Measurements from ENCODE around the gene HMCN1.

The HMCN1 gene

GRCh38 chr1:185972096-185972850, 238.1 kb downstream of the HMCN1 start:
- DNase-seq, result no peak

DNA sequence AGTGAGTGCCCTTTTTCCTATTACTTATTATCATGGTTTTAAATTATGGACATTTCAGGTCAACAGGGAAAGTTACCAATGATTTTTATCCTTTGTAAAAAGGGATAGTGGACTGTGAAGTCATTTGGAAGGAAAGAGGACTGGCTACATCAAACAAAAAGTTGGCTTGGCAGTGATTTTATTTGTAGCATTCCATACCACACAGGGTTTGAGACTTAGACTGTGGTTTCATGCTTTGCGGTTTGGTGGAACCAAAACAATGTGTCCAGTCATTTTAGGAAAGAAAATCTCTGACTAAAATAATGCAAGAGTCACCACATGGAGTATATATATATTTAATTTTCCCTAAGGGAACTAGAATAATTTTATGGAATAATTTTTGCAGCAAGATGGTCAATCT, 239.5 kb downstream of the HMCN1 start:
- no peak for DNase-seq

GRCh38 chr1:185974367-185975170, 240.4 kb downstream of the HMCN1 start:
- no peak for DNase-seq

GRCh38 chr1:185980891-185981290, 246.7 kb downstream of the HMCN1 start:
- no peak for DNase-seq

- no peak for DNase-seq
Measured at GRCh38 chr1:185984113-185984836, 250.1 kb downstream of the HMCN1 start.

DNA sequence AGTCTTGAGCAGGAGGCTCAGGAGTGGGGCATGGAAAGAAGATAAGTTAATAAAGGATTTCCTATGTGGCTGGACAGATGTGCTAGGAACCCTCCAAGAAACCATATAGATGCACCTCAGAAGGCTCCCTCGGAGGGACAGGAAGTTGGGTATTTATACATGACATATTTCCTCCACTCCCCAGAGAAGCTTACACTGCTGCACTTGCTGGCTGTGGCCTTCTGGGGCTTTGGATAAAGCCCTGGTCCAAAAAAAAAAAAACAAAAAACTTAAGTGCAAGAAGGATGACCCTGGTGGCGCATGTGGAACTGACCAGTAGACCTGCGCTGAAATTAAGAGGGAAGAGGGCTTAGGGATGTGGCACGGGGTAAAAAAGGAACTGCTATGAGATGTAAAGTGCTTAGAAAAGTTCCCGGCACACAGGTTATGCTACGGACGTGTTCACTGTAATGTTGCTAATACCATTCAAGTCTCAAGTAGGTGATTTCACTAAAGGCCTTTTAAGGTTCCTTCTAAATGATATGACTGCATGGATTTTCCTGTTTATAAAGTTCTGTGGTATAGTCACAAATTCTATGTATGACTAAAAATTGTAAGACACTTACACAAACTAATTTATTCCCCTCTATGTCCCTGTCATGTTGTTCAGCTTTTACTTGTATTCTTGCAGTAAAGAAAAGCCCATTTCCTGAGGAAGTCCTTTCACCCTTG, 253.6 kb downstream of the HMCN1 start:
- DNase-seq, result no peak

DNA sequence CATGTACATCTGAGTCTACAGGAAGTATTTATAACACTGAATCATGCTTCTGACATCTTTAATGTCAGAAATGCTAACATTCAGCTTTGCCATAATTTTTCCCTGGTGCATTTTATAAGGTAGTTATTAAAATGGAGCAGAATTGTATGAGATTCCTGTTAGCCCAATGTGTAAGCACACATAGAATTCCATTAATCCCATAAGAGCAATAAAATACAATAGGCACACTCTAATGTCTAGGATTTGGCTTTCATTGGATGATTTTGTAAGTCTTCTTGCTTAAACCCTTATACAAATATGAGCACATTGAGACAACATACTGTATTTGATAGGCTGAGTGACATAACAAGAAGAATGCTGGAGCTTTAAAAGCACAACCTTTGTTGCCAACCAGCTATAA, 256.4 kb downstream of the HMCN1 start:
- DNase-seq, result no peak

DNA sequence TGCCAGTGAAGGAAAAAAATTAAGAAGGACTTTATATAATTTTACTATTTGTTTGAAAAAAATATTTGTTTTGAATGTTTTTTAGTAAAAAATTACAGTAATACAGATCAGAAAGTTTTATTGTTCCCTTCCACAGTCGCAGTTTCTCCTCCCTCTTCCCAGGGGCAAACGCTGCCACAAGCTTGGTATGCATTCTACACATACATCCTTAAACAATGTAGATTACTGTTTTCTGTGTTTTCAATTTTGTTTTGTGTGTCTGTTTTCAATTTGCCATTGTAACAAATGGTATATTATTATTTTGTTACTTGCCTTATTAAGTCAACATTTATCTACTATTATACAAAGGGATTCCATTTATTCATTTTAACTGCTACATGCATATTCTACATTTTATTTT, 257.1 kb downstream of the HMCN1 start:
- no peak for DNase-seq

DNA sequence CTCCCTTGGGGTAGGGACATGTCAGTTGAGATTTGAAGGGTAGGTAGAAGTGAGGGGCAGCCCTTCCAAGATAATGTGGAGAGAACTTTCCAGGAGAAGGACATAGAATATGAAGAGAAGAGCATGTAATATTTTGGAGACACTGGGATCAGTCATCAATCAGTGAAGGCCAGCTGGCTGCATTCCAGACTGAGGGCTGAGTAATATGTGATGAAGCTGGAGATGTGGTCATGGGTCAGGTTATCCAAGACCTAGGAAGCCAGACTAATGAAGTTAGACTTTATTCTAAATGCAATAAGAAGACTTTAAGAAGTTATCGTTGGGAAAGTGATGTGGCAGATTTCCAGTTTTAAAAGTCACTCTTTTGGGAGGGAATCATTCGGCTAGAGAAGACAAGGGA, 262.0 kb downstream of the HMCN1 start:
- no peak for DNase-seq

GRCh38 chr1:185998391-185998790, 264.2 kb downstream of the HMCN1 start:
- no peak for DNase-seq

- no peak for DNase-seq
Measured at GRCh38 chr1:186002406-186002805, 268.2 kb downstream of the HMCN1 start.

- no peak for DNase-seq
Measured at GRCh38 chr1:186009039-186009737, 275.0 kb downstream of the HMCN1 start.

GRCh38 chr1:186014370-186015037, 280.3 kb downstream of the HMCN1 start:
- DNase-seq, result no peak

DNA sequence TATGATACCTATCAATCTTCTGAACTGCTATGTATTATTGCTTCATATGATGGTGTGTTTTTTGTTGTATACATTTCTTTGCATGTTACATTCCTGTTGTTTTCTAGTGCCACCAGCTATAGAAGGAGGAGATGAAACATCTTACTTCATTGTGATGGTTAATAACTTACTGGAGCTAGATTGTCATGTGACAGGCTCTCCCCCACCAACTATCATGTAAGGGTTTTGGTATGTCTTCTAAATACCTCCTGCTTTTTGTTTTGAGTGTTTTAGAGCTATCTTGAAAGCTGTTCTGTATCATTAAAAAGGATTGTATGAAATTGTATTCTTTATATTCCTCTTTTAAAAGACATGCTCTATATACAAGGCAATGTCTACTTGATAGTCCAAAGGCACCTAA, 282.7 kb downstream of the HMCN1 start:
- DNase-seq, result no peak

DNA sequence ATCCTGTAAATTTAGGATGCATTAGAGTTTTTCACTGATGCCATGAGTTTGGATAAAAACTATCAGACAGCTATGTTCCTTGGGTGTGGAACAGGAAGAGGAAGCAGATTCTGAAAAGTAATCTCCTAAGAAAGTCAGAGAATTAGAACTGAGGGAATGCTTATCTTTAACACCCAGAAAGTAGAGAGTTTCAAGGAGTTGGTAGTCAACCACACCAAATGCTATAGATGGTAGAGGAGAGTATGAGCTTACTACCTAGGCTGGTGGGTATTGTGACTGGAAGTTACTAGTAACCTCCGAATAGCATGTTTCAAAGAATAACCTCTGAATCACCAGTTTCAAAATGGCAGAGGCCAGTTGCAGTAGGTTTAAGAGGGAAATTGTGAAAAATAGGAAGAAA, 288.0 kb downstream of the HMCN1 start:
- DNase-seq, result no peak

DNA sequence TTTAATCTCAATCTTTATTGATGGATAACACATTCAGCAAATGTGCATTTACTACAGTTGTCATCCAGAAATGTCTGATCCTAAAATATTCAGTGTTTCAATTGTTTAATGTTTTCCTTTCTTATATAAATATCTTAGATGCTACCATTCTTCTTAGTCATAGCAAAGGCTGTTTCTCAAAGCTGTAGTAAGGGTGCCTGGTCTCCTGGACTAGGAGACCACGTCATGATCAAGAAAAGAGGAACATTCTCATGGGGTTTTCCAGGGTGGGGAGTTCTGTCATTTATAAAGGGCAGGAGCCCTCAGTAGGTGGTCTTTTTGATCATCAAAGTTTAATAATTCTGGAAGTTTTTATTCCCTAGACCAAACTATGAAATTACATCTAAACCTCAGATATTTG, 292.8 kb downstream of the HMCN1 start:
- DNase-seq, result no peak

GRCh38 chr1:186027621-186028020, 293.4 kb downstream of the HMCN1 start:
- DNase-seq, result no peak

- DNase-seq, result no peak
Measured at GRCh38 chr1:186030453-186030852, 296.3 kb downstream of the HMCN1 start.

DNA sequence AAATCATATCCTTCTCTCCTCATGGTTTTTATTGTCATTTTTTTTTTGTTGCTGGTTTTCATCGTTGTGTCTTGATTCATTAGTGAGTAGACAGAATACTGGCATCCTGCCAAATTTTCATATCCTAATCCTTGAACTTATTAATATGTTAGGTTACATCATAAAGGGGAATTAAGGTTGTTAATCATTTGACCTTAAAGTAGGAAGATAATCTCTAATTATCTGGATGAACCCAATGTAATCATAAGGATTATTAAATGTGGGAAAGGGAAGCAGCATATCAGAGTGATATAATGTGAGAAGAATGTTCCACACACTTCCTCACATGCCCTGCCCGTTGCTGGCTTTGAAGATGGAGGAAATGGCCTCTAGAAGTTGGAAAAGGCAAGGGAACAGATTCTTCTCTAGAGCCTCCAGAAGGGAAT, 299.7 kb downstream of the HMCN1 start:
- DNase-seq, result no peak

DNA sequence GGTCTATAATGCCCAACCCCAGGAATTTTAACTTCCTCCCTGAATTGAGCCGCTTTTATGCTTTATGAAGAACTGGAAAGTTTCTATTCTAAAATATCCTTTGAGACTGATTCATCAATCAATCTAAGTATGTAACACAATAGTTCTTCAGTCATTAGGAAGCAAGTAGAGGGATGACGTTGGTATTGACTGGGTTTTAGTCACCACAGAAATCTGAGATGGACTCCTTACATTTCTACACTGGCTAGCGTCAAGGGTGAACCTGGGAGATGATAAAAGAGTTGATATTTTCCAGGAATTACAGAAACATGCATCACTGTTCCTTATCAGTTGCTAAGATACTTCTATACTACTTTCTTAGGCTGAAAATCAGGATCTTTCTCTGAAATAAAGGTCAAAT, 308.0 kb downstream of the HMCN1 start:
- DNase-seq, result no peak

DNA sequence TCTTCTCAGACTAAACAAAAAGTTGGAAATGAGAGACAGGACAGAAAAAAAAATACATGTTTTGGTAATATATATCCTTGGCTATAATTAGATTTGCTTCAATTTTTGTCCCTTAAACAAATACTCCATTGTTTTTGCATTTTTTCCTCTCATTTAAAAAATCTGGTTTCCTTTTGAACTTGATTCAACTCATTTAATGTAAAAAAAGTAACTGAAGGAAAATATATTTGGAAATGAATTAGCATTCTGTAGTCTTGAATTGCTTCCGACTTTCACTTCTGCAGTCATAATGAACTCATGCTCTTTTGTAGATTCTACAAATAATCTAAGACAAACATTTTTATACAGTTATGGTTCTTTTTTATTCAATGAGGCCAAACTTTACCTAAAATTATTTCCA, 309.1 kb downstream of the HMCN1 start:
- DNase-seq, result no peak
